Lower leg skin (tissue), 3 donors: ENCODE measurements around the gene BACE1.

Experiments
- CTCF ChIP-seq, 3 donors: fragments of 450-650 bp; IDR thresholded peaks; one replicate each; pipeline ENCODE4 v1.5.1; 2016; ENCODE audit warnings: antibody characterized with exemption in 3 of 3, mild to moderate bottlenecking in 3 of 3, moderate library complexity in 2 of 3
- POLR2A ChIP-seq, 2 donors: fragments of 450-650 bp; IDR thresholded peaks; one replicate each; pipeline ENCODE4 v1.6.1; 2016 to 2017; ENCODE audit warnings: antibody characterized with exemption in 2 of 2, mild to moderate bottlenecking in 1 of 2, moderate library complexity in 1 of 2

GRCh38 chr11:117303101-117303500, 13.0 kb downstream of the BACE1 start:
- no peak for TF ChIP-seq CTCF (IDR thresholded peaks at IDR 0.05)
- no peak for TF ChIP-seq POLR2A (IDR thresholded peaks at IDR 0.05)
